Stimulated activated CD4-positive, alpha-beta T cell treated with anti-CD3 and anti-CD28 coated beads, Interleukin-4, amount 100 ng/mL, for 48 hours (primary cell): ENCODE results near the gene SERPINA3.
"Not testable (repeated sequence)": the region's sequence is repeated elsewhere in the genome, so short reads cannot be mapped to it uniquely, and the experiment has no call there.

ENCODE experiments used
- DNase-seq, 2 donors: peaks; one replicate each; pipeline ENCODE4 v3.0.0-alpha.2; 2020; ENCODE audit warnings: low read depth in 2 of 2

Gene SERPINA3

DNA sequence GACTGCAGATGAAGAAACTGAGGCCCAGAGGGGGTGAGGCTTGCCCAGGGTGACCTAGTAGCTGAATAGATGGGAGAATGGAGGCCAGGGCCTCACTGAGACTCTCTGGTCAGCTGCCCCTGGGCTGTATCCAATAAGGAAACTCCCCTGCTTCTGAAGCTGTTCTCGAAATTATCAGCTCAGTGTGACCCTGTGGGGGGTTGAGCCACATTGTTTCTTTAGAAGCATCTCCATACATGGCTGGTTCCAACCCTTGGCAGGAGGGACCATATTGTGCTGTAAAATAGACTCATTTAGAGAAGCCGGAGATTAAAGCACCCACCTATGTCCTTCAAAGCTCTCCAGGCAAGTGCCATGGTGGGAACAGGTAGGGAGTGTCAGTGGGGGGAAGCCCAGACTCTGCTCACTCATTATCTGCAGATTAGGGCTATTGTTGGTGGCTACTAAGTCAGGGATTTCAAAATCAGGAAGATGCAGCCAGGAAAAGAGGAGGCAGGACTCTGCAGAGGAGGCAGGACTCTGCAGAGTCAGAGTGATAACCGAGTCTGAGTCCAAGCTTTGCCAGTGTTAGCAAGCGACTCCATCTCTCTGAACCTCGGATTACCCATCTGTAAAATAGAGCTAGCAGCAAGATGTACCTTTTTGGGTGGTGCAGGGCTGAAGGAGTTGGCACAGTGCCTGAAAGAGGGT, 27.5 kb upstream of the SERPINA3 start:
- DNase-seq: no peak

DNA sequence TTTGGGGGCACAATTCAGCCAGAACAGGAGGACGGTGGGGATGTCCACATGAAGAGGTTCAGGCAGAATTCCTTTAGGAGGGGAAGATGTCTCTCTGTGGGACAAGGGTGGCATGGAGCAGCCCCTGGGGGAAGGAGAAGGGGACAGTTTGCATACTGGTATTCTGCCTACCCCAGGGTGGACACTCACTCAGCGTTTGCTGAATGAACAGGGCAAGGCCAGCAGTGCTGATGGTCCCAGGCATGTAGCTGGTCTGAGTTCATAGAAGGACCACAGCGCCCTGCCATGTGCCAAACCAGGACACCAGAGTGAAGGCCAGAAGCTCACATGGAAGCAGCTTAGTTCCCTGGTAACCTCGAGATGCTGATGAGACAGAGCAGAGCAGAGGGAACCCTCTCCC, 25.6 kb upstream of the SERPINA3 start:
- no peak for DNase-seq

- DNase-seq: no peak
Measured at GRCh38 chr14:94588311-94588710, 23.9 kb upstream of the SERPINA3 start.

GRCh38 chr14:94591073-94591472, 21.1 kb upstream of the SERPINA3 start:
- no peak for DNase-seq

GRCh38 chr14:94591871-94592270, 20.3 kb upstream of the SERPINA3 start:
- no peak for DNase-seq

DNA sequence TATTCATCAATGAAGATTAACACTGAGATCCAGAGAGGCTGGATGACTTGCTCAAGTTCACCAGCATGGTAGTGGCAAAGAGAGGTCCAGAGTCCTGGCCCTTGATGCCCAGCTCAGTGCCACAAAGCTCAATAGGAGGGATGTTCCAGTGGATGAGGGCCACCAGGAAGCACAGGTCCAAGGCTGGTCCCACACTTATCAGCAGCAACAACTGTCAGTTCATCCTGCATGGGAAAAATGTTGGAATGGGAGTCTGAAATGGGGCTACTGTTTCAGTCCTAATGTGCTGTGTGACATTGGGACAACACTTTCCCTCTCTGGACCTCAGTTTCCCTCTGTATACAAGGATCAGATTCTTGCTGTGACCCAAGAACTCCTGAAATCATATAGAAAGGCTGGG, 19.7 kb upstream of the SERPINA3 start:
- no peak for DNase-seq

DNA sequence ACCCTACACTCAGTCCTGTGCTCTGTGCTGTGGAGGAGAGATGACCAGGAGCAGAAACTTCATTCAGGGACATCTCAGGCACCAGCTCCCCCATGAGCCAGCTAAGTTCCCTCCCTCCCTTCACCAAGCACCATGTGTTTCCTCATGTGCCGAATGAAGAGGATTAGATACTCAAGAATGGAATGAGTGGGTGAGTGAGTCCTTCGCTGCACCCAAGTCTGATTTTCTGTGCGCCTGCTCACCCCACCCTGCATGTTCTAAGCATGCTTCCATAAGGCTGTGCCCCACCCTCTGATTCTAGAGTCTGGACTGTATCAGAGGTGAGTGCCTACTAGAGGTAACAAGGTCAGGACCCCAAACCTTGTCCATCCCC, 18.8 kb upstream of the SERPINA3 start:
- no peak for DNase-seq

DNA sequence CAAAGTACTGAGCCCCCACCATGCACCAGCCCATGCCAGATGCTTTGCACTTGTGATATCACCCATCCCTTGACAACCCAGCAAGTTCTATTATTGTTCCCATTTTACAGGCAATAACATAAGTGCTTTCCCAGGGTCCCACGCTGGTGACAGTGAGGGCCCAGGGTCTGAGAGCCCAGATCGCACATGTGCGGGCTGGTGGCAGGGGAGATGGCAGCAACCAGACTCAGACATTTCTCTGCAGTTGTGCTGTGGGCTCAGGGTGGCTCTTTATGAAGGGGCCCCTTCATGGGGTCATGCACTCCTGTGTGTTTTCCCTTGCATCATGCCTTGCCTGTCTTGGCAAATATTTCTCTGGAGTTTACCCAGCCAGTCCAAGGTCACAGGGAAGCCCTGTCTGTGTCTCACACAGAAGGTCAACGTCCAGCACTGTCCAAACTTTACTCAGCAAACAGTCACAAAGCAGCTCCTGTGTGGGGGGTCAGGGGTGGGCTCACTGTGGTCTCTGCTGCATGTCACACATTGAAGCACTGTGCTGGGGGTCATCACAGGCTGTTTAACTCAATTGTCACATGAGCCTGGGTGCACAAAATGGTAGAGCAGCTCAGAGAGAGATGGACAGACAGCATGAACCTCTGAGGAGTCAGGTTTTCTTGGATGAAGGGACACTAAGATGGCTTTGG, 18.3 kb upstream of the SERPINA3 start:
- DNase-seq: no peak

GRCh38 chr14:94594441-94594840, 17.8 kb upstream of the SERPINA3 start:
- no peak for DNase-seq

DNA sequence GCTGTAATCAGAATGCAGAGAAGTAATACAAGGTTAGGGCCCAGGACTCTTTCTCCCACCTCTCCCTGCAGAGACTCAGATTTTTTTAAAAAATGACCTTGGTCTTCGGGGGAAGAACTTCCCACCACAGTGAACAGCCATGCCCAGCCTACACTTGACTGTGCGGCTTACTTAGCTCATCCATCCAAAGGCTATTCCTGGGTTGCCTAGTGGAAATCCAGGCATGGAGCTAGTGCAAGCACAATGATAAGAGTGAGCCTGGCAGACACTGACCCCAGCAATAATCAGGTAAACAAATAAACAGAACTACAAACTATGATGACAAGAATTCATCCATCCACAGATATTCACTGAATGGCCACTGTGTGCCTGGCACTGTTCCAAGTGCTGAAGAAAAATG, 16.3 kb upstream of the SERPINA3 start:
- DNase-seq: no peak

- DNase-seq: no peak
Measured at GRCh38 chr14:94596361-94596760, 15.8 kb upstream of the SERPINA3 start.

DNA sequence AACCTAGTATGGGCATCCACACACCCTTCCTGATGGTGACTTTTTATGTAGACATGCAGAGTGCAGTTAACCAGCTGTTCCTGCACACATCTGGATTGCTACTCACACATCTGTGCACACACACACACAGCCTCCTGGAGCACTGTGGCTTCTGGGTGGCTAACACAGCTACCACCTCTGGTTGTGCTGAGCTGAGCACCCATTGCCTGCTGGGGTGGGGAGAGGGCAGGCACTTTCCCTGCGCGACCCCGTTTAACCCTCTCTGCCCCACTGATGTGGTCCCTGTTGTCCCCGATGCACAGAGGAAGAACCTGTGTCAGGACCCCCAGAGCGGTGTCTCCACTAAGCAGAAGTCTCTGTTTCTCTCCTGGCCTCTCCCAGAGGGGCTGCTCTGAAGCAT, 14.4 kb upstream of the SERPINA3 start:
- DNase-seq: no peak

DNA sequence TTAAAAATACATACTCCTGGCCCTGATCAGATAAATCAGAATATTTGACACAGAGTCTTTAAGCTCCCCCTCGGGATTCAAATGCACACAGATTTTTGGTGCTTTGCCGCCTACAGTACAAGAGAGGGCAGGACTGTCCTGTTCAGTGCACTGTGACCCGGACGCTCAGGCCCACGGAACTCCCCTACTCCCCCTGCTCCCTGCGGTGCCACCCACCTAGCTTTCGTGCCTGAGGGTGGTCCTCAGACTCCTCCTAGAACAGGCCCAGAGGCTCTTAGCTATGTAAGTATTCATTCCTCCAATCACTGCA, 13.7 kb upstream of the SERPINA3 start:
- no peak for DNase-seq

- no peak for DNase-seq
Measured at GRCh38 chr14:94598816-94599655, 13.2 kb upstream of the SERPINA3 start.

DNA sequence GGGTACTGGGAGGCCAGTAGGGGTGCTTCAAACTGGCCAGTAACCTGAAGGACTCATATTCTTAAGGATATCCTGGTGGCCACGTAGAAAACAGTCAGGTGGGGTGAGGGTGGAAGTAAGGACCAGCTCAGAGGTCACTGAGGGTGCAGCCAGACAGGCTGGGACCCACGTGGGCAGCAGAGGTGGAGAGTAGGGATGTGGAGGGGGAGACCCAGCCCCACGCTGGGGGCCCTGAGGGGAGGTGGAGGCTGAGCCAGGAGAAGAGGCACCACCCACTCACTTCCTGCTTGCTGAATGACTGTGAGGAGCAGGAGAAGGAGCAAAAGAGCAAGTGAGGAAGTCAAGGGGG, 12.6 kb upstream of the SERPINA3 start:
- DNase-seq: no peak

GRCh38 chr14:94600148-94600545, 12.0 kb upstream of the SERPINA3 start:
- DNase-seq: no peak

DNA sequence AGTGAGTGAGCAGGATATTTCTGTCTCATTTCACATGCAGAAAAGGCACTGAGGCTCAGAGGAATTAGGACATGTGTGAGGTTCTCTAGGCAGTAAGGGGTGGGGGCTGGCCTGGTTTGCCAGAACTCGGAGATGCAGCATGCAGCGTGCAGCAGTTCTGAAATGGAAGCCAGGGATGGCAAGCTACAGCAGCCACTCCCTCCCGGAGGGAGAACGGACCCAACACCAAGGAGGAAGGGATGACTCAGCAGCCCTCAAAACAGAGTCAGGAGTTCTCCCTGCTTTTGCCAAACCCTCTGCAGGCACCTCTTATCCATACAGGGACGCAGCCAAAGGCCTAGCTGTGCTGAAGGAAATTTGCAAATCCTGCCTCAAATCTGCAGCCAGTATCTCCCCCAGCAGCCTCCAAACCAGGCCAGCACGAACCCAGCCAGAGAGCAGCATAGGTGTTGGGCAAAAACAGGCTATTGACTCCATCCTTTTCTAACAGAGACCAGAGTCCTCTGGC, 10.3 kb upstream of the SERPINA3 start:
- no peak for DNase-seq

- DNase-seq: no peak
Measured at GRCh38 chr14:94602722-94603121, 9.5 kb upstream of the SERPINA3 start.

DNA sequence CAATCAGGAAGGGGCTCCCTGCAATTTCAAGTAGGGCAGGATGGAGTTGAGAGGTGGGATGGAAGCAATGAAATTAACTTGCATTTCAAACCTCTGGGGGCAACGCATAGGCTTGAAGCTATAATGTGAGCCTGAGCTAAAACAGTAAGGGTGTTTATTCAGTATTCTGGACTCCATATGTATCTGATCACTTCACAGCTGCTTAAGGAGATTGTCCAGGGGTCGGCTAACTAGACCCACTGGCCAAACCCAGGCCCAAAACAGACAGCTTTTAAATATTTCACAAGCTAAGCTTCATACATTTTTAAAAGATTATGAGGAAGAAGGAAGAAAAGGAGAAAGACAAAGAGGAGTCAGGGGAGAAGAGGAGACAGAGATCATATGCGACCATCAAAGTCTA, 6.8 kb upstream of the SERPINA3 start:
- no peak for DNase-seq

DNA sequence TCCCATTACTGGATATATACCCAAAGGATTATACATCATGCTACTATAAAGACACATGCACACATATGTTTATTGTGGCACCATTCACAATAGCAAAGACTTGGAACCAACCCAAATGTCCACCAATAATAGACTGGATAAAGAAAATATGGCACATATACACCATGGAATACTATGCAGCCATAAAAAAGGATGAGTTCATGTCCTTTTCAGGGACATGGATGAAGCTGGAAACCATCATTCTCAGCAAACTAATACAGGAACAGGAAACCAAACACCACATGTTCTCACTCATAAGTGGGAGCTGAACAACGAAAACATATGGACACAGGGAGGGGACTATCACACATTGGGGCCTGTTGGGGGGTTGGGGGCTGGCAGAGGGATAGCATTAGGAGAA, 3.2 kb upstream of the SERPINA3 start:
- not testable (repeated sequence) for DNase-seq

GRCh38 chr14:94611179-94611578, 1.0 kb upstream of the SERPINA3 start:
- DNase-seq: no peak

GRCh38 chr14:94612580-94613554, 676 bp downstream of the SERPINA3 start:
- no peak for DNase-seq
